SK-N-SH (cell line): Measurements from ENCODE around the gene TAB2. TPM values are rescaled to one million over a fixed set of nuclear protein-coding genes. Genes with fewer than 3 reads are reported as not detected.

Experiments
- CTCF ChIA-PET: fragments of 300-600, 350-600 bp; formaldehyde crosslinking; extraction: SDS; loops from one replicate; lab custom pipeline; 2021; lab: Yijun Ruan, JAX
- POLR2A ChIA-PET: fragments of 350-600 bp; sonication (Branson Sonifier 250); formaldehyde crosslinking; extraction: SDS; loops from one replicate; lab custom pipeline; 2020; ENCODE audit warnings: antibody characterized with exemption, inconsistent platforms; lab: Yijun Ruan, JAX
- DNase-seq: peaks from one replicate; pipeline ENCODE4 v3.0.0; 2012
- H2AFZ ChIP-seq: fragments of 200-600 bp; sonication (generic); 2 replicates; pipeline ENCODE4 v1.8.1; 2016; ENCODE audit warnings: antibody characterized with exemption, mild to moderate bottlenecking, low read depth
- H3F3A ChIP-seq: fragments of 200-600 bp; sonication (generic); replicated peaks from 2 replicates; pipeline ENCODE3; 2016; ENCODE audit warnings: antibody characterized with exemption, mild to moderate bottlenecking; ENCODE audit not compliant: insufficient read depth
- H3K27ac ChIP-seq, 2 experiments: fragments of 200-500 bp in 1 of 2; fragments of 200-600 bp in 1 of 2; sonication (Bioruptor generic) in 1 of 2; sonication (generic), shearing (Covaris generic) in 1 of 2; 2 replicates each; pipeline versions ENCODE4 v1.5.1 to v1.6.1; 2014 to 2016; ENCODE audit warnings: low read depth in 2 of 2, inconsistent platforms in 1 of 2, low read length in 1 of 2, mild to moderate bottlenecking in 1 of 2, mixed read lengths in 1 of 2
- H3K27me3 ChIP-seq: fragments of 200-600 bp; sonication (generic), shearing (Covaris generic); 2 replicates; pipeline ENCODE4 v1.6.1; 2016; ENCODE audit warnings: mixed run types; ENCODE audit not compliant: insufficient read depth
- H3K36me3 ChIP-seq, 2 experiments: fragments of 200-500 bp in 1 of 2; fragments of 200-600 bp in 1 of 2; sonication (Bioruptor generic) in 1 of 2; sonication (generic) in 1 of 2; replicated peaks in 1 of 2; 2 replicates each; pipeline versions ENCODE3 to v1.5.1; 2014 to 2016; ENCODE audit warnings: low read length in 1 of 2, mild to moderate bottlenecking in 1 of 2; ENCODE audit not compliant: insufficient read depth in 2 of 2, control insufficient read depth in 1 of 2
- H3K4me1 ChIP-seq, 2 experiments: fragments of 200-500 bp in 1 of 2; fragments of 200-600 bp in 1 of 2; sonication (Bioruptor generic) in 1 of 2; sonication (generic), shearing (Covaris generic) in 1 of 2; 2 replicates each; pipeline versions ENCODE4 v1.5.1 to v1.6.1; 2014 to 2016; ENCODE audit warnings: low read depth in 1 of 2, low read length in 1 of 2, mixed run types in 1 of 2; ENCODE audit not compliant: insufficient read depth in 2 of 2, control insufficient read depth in 1 of 2
- H3K4me2 ChIP-seq: fragments of 200-600 bp; sonication (generic), shearing (Covaris generic); 2 replicates; pipeline ENCODE4 v1.6.1; 2017; ENCODE audit warnings: mixed run types
- H3K4me3 ChIP-seq, 2 experiments: fragments of 200-500 bp in 1 of 2; fragments of 200-600 bp in 1 of 2; sonication (Bioruptor generic) in 1 of 2; sonication (generic), shearing (Covaris generic) in 1 of 2; 2 replicates each; pipeline versions ENCODE4 v1.5.1 to v1.8.1; 2014 to 2016; ENCODE audit warnings: low read depth in 2 of 2, inconsistent platforms in 1 of 2, low read length in 1 of 2, mild to moderate bottlenecking in 1 of 2, mixed read lengths in 1 of 2, moderate library complexity in 1 of 2
- H3K79me2 ChIP-seq: fragments of 200-600 bp; sonication (generic); 2 replicates; pipeline ENCODE4 v1.8.1; 2017; ENCODE audit warnings: mild to moderate bottlenecking; ENCODE audit not compliant: insufficient read depth
- H3K9ac ChIP-seq: fragments of 200-600 bp; sonication (generic); 2 replicates; pipeline ENCODE4 v1.6.1; 2017; ENCODE audit warnings: mixed run types
- H3K9me2 ChIP-seq: fragments of 200-600 bp; sonication (generic); 2 replicates; pipeline ENCODE4 v1.6.1; 2017; ENCODE audit warnings: mixed run types
- H3K9me3 ChIP-seq: fragments of 200-600 bp; sonication (generic); 2 replicates; pipeline ENCODE4 v1.6.1; 2017; ENCODE audit warnings: mixed run types, mild to moderate bottlenecking, moderate library complexity
- H4K20me1 ChIP-seq: fragments of 200-600 bp; sonication (generic); 2 replicates; pipeline ENCODE4 v1.6.1; 2017; ENCODE audit warnings: mild to moderate bottlenecking, mixed run types; ENCODE audit not compliant: insufficient read depth
- GABPA ChIP-seq: IDR thresholded peaks from 2 replicates; pipeline ENCODE4 v1.4.0; 2012; ENCODE audit warnings: low read depth, mild to moderate bottlenecking
- MEF2A ChIP-seq: IDR thresholded peaks from 2 replicates; pipeline ENCODE4 v1.4.0; 2012; ENCODE audit warnings: low read depth, borderline replicate concordance
- MXI1 ChIP-seq: IDR thresholded peaks from 2 replicates; pipeline ENCODE4 v1.6.1; 2012; ENCODE audit warnings: mild to moderate bottlenecking, low read depth, low read length, improper control_type of control experiment
- RCOR1 ChIP-seq: fragments of 150-350 bp; IDR thresholded peaks from 2 replicates; pipeline ENCODE4 v1.6.1; 2017; ENCODE audit warnings: antibody characterized with exemption, low read length
- REST ChIP-seq: IDR thresholded peaks from 2 replicates; pipeline ENCODE4 v1.6.1; 2012; ENCODE audit warnings: mild to moderate bottlenecking, low read depth, low read length, moderate library complexity
- SMC3 ChIP-seq: IDR thresholded peaks from 2 replicates; pipeline ENCODE4 v1.6.1; 2012; ENCODE audit warnings: low read depth, low read length, improper control_type of control experiment
- USF2 ChIP-seq: fragments of 150-350 bp; IDR thresholded peaks from 2 replicates; pipeline ENCODE4 v1.6.1; 2017; ENCODE audit warnings: antibody characterized with exemption, low read length, low read depth, borderline replicate concordance
- WGBS: methylation state at CpG from one replicate; pipeline ENCODE4 v1.1.6; 2017; ENCODE audit warnings: low lambda C conversion rate; 5-methylcytosine and 5-hydroxymethylcytosine counted together
- polyA plus RNA-seq, 3 experiments: library from polyadenylated mRNA; depleted of rRNA; stranded (reverse); fragments of >200 nt; gene quantifications; 2 replicates each; pipeline ENCODE4 v1.2.3, GENCODE V29; 2012
- TF ChIP-seq, protein P1 (sequence below): fragments of 200-600 bp; sonication (generic); IDR thresholded peaks from 2 replicates; pipeline ENCODE4 v1.6.1; 2017; ENCODE audit warnings: antibody characterized with exemption, mild to moderate bottlenecking, moderate library complexity

The TAB2 gene
- polyA plus RNA-seq, 1 of the 3 experiments (the other 2 are of a cell fraction), result 24.4 TPM

GRCh38 chr6:149316740-149317643, 520 bp upstream of the TAB2 start (continued):
- TF ChIP-seq USF2, result no peak
- TF ChIP-seq, protein P1, sequence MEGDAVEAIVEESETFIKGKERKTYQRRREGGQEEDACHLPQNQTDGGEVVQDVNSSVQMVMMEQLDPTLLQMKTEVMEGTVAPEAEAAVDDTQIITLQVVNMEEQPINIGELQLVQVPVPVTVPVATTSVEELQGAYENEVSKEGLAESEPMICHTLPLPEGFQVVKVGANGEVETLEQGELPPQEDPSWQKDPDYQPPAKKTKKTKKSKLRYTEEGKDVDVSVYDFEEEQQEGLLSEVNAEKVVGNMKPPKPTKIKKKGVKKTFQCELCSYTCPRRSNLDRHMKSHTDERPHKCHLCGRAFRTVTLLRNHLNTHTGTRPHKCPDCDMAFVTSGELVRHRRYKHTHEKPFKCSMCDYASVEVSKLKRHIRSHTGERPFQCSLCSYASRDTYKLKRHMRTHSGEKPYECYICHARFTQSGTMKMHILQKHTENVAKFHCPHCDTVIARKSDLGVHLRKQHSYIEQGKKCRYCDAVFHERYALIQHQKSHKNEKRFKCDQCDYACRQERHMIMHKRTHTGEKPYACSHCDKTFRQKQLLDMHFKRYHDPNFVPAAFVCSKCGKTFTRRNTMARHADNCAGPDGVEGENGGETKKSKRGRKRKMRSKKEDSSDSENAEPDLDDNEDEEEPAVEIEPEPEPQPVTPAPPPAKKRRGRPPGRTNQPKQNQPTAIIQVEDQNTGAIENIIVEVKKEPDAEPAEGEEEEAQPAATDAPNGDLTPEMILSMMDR, result peak; percentile 23; the same call in 1 of the 2 replicates
- TF ChIP-seq REST, result no peak
- TF ChIP-seq MEF2A, result no peak

GRCh38 chr6:149318581-149319286, 1.2 kb downstream of the TAB2 start:
- Histone ChIP-seq H3K27ac (peak overlapping the region; percentile 50 to 92), H2AFZ (no peak overlapping the region), H3K4me3 (peak overlapping the region; percentile 78 to 89), H3K9ac (peak overlapping the region; percentile 84), H3K27me3 (no peaks in the 10 kb centered on the region), H3F3A (peaks cover 26% of the 10 kb centered on the region), H4K20me1 (peaks cover 54% of the 10 kb centered on the region), H3K9me3 (no peaks in the 10 kb centered on the region), H3K9me2 (no peaks in the 10 kb centered on the region), H3K79me2 (peaks cover 67% of the 10 kb centered on the region), H3K4me1 (peaks cover 8 to 13% of the 10 kb centered on the region in 2 experiments; a peak in 3 of 4 replicates), H3K36me3 (no peaks in the 10 kb centered on the region), H3K4me2 (peak overlapping the region; percentile 91)
- DNase-seq, result peak; percentile 9
- ChIA-PET CTCF (interaction anchor here (4.1 kb wide), 1 partner anchor 113 kb away, joined by 19 read pairs; no protein-coding TSS in a partner anchor), POLR2A (no interaction called here)
- WGBS, result 7% methylated on average over 12 of the region's 14 CpGs
- TF ChIP-seq, protein P1, result no peak
- TF ChIP-seq RCOR1, result no peak
- no peak for TF ChIP-seq SMC3
- no peak for TF ChIP-seq GABPA
- 0 out of 2 replicates have a peak, but pooled peaks have one; percentile 2 for TF ChIP-seq MXI1
